WERI-Rb-1 (cell line): ENCODE measurements around the gene DNAH8.

ENCODE experiments used
- DNase-seq: peaks from one replicate; pipeline ENCODE4 v3.0.0-alpha.2; 2020
- H3K27ac ChIP-seq: fragments of 250-450 bp; sonication (Bioruptor Pico); 2 replicates; pipeline ENCODE4 v1.5.1; 2020; ENCODE audit warnings: mild to moderate bottlenecking, moderate library complexity
- H3K27me3 ChIP-seq: fragments of 250-450 bp; sonication (Bioruptor Pico); 2 replicates; pipeline ENCODE4 v1.5.1; 2021; ENCODE audit warnings: mild to moderate bottlenecking, low read depth, moderate library complexity; ENCODE audit not compliant: insufficient read depth, severe bottlenecking
- H3K36me3 ChIP-seq: fragments of 250-450 bp; sonication (Bioruptor Pico); 2 replicates; pipeline ENCODE4 v1.5.1; 2020; ENCODE audit warnings: mild to moderate bottlenecking, moderate library complexity
- H3K4me3 ChIP-seq: 2 replicates; pipeline ENCODE4 v1.5.1; 2011; ENCODE audit warnings: low read depth, mild to moderate bottlenecking, control low read depth, low read length
- H3K9me3 ChIP-seq: fragments of 250-450 bp; sonication (Bioruptor Pico); 2 replicates; pipeline ENCODE4 v1.5.1; 2021; ENCODE audit warnings: mild to moderate bottlenecking, moderate library complexity; ENCODE audit not compliant: severe bottlenecking
- TF ChIP-seq, protein P1 (sequence below): IDR thresholded peaks from 2 replicates; pipeline ENCODE4 v1.5.1; 2011; ENCODE audit warnings: low read depth, mild to moderate bottlenecking, control low read depth, inconsistent platforms, low read length

DNAH8 gene

DNA sequence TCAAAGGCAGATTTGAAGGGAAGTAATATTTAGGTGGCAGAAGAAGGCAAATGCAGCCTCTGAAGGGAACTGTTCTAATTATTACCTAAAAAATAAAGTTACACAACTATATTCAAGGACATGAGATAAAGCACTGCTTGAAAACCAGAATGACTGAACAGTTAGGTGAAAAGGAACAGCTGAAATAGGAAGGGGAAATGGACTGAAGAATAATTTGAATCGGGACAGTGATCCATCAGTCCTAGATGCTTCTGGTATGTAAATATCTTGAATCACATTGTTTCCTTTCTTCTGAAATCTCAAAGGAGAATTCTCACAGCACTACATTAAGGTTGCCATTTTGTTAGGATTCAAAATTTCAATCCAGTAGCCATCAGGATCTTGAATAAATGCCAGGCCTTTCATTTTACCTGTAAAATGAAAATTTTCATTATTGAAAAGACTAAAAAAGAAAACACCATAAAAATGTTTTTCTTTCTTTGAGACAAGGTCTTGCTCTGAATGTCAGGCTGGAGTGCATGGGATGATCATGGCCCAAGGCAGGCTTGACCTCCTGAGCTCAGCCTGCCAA is 38.1 kb upstream of the DNAH8 start:
- no peaks in the 10 kb centered on the region for H3K9me3 ChIP-seq
- H3K27ac ChIP-seq = no peak overlapping the region
- H3K27me3 ChIP-seq = no peaks in the 10 kb centered on the region
- peaks cover 73% of the 10 kb centered on the region for H3K36me3 ChIP-seq
- TF ChIP-seq, protein P1, sequence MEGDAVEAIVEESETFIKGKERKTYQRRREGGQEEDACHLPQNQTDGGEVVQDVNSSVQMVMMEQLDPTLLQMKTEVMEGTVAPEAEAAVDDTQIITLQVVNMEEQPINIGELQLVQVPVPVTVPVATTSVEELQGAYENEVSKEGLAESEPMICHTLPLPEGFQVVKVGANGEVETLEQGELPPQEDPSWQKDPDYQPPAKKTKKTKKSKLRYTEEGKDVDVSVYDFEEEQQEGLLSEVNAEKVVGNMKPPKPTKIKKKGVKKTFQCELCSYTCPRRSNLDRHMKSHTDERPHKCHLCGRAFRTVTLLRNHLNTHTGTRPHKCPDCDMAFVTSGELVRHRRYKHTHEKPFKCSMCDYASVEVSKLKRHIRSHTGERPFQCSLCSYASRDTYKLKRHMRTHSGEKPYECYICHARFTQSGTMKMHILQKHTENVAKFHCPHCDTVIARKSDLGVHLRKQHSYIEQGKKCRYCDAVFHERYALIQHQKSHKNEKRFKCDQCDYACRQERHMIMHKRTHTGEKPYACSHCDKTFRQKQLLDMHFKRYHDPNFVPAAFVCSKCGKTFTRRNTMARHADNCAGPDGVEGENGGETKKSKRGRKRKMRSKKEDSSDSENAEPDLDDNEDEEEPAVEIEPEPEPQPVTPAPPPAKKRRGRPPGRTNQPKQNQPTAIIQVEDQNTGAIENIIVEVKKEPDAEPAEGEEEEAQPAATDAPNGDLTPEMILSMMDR = no peak
- no peak for DNase-seq
- H3K4me3 ChIP-seq = no peak overlapping the region

DNA sequence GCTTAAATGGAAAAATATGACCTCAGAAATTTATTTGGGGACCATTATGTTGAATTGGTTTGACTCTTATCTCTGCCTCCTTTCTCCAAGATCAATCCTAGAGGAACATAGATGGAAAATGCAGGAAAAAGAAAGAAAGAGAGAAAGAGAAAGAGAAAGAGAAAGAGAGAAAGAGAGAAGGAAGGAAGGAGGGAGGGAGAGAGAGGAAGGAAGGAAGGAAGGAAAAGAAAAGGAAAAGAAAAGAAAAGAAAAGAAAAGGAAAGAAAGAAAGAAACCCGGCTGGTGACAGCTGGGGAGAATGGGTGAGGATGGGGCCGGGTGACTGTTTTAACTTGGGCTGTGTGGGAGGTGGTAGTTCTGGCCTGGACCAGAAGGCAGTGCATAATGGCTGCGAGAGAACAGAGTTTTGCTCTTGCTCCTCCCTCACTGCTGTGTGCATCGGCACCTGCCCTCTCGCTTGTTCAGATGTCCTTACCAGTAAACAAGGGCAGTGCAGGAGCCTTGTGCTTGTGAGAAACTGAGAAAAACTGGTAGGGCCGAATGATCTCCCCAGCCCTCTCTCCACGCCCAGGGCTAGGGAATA is 36.8 kb upstream of the DNAH8 start:
- no peak overlapping the region for H3K4me3 ChIP-seq
- no peaks in the 10 kb centered on the region for H3K9me3 ChIP-seq
- H3K36me3 ChIP-seq = peaks cover 85% of the 10 kb centered on the region
- TF ChIP-seq, protein P1 = no peak
- H3K27ac ChIP-seq = no peak overlapping the region
- no peak for DNase-seq
- H3K27me3 ChIP-seq = no peaks in the 10 kb centered on the region

GRCh38 chr6:38679668-38680067 is 35.4 kb upstream of the DNAH8 start:
- Histone ChIP-seq H3K36me3 (peaks cover 94% of the 10 kb centered on the region), H3K4me3 (no peak overlapping the region), H3K27me3 (no peaks in the 10 kb centered on the region), H3K27ac (no peak overlapping the region), H3K9me3 (no peaks in the 10 kb centered on the region)
- TF ChIP-seq, protein P1 = no peak
- DNase-seq = no peak

DNA sequence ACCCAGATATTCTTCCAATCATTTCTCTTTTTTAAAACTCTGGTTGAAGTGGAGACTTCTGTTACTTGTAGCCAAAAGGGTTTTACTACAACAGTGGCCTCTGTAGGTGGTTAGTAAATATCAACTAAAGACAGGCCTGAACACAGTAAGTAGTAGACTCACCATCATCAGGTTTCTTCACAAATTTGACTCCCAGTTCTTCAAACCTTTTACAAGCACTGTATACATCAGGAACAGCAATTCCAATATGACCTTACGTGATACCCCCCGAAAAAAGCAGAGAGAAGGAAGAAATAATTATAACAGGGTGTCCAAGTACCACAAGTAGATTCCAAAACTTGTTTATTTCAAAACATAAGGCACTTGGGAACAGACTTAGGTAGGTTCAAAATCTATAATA is 33.3 kb upstream of the DNAH8 start:
- Histone ChIP-seq H3K9me3 (no peaks in the 10 kb centered on the region), H3K27ac (no peak overlapping the region), H3K4me3 (no peak overlapping the region), H3K36me3 (peaks cover 82% of the 10 kb centered on the region), H3K27me3 (no peaks in the 10 kb centered on the region)
- TF ChIP-seq, protein P1 = no peak
- DNase-seq = no peak

- no peak for DNase-seq
- no peaks in the 10 kb centered on the region for H3K9me3 ChIP-seq
- TF ChIP-seq, protein P1 = no peak
- H3K4me3 ChIP-seq = no peak overlapping the region
- peaks cover 63% of the 10 kb centered on the region for H3K36me3 ChIP-seq
- H3K27ac ChIP-seq = no peak overlapping the region
- H3K27me3 ChIP-seq = no peaks in the 10 kb centered on the region
Observed at GRCh38 chr6:38684237-38684636, 30.9 kb upstream of the DNAH8 start.

DNA sequence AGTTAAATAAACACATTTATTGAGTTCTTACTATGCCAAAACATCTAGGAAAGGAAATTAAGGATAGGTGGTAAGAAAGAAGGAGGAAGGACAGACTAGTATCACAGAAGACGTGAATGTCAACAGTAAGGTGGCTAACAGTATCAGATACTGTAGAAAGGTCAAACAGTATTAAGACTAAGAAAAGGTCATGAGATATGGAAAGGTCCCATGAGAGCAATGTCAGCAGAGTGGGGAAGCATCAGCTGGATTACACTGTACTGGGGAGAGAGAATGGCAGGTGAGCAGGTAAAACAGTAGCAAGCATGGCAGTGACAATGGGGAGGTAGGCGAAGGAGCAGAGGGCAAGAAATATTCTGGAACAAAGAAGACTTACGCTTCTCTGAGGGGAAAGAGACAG is 30.2 kb upstream of the DNAH8 start:
- H3K27ac ChIP-seq = no peak overlapping the region
- no peaks in the 10 kb centered on the region for H3K9me3 ChIP-seq
- peaks cover 57% of the 10 kb centered on the region for H3K36me3 ChIP-seq
- H3K27me3 ChIP-seq = no peaks in the 10 kb centered on the region
- no peak overlapping the region for H3K4me3 ChIP-seq
- TF ChIP-seq, protein P1 = no peak
- DNase-seq = no peak
